Upper lobe of left lung (tissue), 6 donors: Measurements from ENCODE around the gene FNBP1L. TPM values are rescaled to one million over a fixed set of nuclear protein-coding genes. Genes with fewer than 3 reads are reported as not detected.

Experiments
- ATAC-seq, 2 donors: fragments of 200-7000 bp; cut with Tn5 transposase; one replicate each; pipeline ENCODE4 v1.9.1; 2022; ENCODE audit warnings: mild to moderate bottlenecking in 2 of 2, moderate library complexity in 2 of 2; ENCODE audit not compliant: low FRiP score in 2 of 2
- DNase-seq, 2 donors: peaks; one replicate each; pipeline ENCODE4 v3.0.0-alpha.2; 2019 to 2020
- H3K27ac ChIP-seq, 4 donors: fragments of 200-600 bp; sonication (generic); one replicate each; pipeline ENCODE4 v1.5.1; 2016 to 2019
- H3K27me3 ChIP-seq, 4 donors: fragments of 200-600 bp; sonication (generic); one replicate each; pipeline ENCODE4 v1.5.1; 2017 to 2019
- H3K36me3 ChIP-seq, 4 donors: fragments of 200-600 bp; sonication (generic); one replicate each; pipeline ENCODE4 v1.5.1; 2016 to 2019
- H3K4me1 ChIP-seq, 4 donors: fragments of 200-600 bp; sonication (generic); one replicate each; pipeline ENCODE4 v1.5.1; 2018 to 2019
- H3K4me3 ChIP-seq, 4 donors: fragments of 200-600 bp; sonication (generic); one replicate each; pipeline ENCODE4 v1.5.1; 2017 to 2019; ENCODE audit warnings: mild to moderate bottlenecking in 2 of 4, moderate library complexity in 1 of 4
- H3K9me3 ChIP-seq, 4 donors: fragments of 200-600 bp; sonication (generic); one replicate each; pipeline ENCODE4 v1.5.1; 2018 to 2019
- EP300 ChIP-seq, 4 donors: sonication (generic); formaldehyde crosslinking; IDR thresholded peaks; one replicate each; pipeline ENCODE4 v1.5.1; 2017; ENCODE audit warnings: antibody characterized with exemption in 4 of 4, control low read depth in 2 of 4
- POLR2A ChIP-seq, 4 donors: fragments of 450-650 bp; IDR thresholded peaks; one replicate each; pipeline ENCODE4 v1.5.1; 2016 to 2017; ENCODE audit warnings: antibody characterized with exemption in 4 of 4, mild to moderate bottlenecking in 2 of 4
- POLR2AphosphoS5 ChIP-seq, 2 donors: sonication (generic); formaldehyde crosslinking; IDR thresholded peaks; one replicate each; pipeline ENCODE4 v1.5.1; 2017; ENCODE audit warnings: antibody characterized with exemption in 2 of 2
- WGBS, 2 donors: methylation state at CpG; one replicate each; pipeline ENCODE4 v1.1.5; 2017 to 2018; 5-methylcytosine and 5-hydroxymethylcytosine counted together
- total RNA-seq, 6 donors: library from RNA; depleted of rRNA in 4 of 6; stranded (reverse); fragments of >200 nt in 4 of 6; gene quantifications; one replicate each; pipeline versions ENCODE4 v1.1.0 to v1.2.1, GENCODE V29; 2016 to 2021
- TF ChIP-seq, protein P1 (sequence below), 6 experiments: fragments of 450-650 bp in 4 of 6; fragments of 200-600 bp in 2 of 6; sonication (generic) in 2 of 6; IDR thresholded peaks; one replicate each; pipeline ENCODE4 v1.5.1; 2016 to 2019; ENCODE audit warnings: antibody characterized with exemption in 6 of 6
- donor health status: DM: no; HTN: no; CAD: no; lungs with moderate emphysema.
- donor health status: DM: no; HTN: yes; CAD: no; lungs with severe emphysema.

Gene FNBP1L
- total RNA-seq, 6 donors from 2014 or later, result 28.5 to 84.0 (median 34.0) TPM

DNA sequence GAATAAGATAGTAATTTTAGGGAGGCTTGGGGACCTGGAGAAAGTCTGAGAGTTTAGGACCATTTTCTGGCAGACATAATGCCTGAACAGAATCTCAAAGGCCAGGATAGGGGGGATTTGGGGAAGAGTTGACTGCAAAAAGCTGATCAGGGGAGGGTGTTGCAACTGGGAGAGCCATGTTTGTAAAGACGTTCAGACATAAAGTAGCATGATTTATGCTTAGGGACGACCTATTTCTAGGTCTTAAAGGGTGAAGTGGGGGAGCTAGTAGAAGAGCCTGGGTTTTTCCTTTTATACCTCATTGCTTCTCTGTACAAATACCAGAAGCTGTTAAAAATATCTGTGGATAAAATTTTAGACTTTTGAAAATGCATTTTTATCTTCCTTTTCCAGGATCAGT, 51.2 kb downstream of the FNBP1L start:
- H3K9me3 ChIP-seq, result no peaks in the 10 kb centered on the region
- H3K27me3 ChIP-seq, result no peaks in the 10 kb centered on the region
- WGBS, 2 donors, result 61 to 66% methylated on average over 2 of the region's 2 CpGs
- no peak overlapping the region for H3K4me3 ChIP-seq
- H3K27ac ChIP-seq, result no peak overlapping the region
- H3K36me3 ChIP-seq, result peaks cover 0 to 7% (median 0%) of the 10 kb centered on the region in 4 donors
- ATAC-seq (no peak), DNase-seq (no peak)
- TF ChIP-seq POLR2A (IDR thresholded peaks at IDR 0.05), result no peak
- no peak for TF ChIP-seq EP300 (IDR thresholded peaks at IDR 0.05)
- TF ChIP-seq, protein P1, sequence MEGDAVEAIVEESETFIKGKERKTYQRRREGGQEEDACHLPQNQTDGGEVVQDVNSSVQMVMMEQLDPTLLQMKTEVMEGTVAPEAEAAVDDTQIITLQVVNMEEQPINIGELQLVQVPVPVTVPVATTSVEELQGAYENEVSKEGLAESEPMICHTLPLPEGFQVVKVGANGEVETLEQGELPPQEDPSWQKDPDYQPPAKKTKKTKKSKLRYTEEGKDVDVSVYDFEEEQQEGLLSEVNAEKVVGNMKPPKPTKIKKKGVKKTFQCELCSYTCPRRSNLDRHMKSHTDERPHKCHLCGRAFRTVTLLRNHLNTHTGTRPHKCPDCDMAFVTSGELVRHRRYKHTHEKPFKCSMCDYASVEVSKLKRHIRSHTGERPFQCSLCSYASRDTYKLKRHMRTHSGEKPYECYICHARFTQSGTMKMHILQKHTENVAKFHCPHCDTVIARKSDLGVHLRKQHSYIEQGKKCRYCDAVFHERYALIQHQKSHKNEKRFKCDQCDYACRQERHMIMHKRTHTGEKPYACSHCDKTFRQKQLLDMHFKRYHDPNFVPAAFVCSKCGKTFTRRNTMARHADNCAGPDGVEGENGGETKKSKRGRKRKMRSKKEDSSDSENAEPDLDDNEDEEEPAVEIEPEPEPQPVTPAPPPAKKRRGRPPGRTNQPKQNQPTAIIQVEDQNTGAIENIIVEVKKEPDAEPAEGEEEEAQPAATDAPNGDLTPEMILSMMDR (IDR thresholded peaks at IDR 0.05), result no peak
- peaks cover 0 to 3% (median 0%) of the 10 kb centered on the region in 4 donors for H3K4me1 ChIP-seq

DNA sequence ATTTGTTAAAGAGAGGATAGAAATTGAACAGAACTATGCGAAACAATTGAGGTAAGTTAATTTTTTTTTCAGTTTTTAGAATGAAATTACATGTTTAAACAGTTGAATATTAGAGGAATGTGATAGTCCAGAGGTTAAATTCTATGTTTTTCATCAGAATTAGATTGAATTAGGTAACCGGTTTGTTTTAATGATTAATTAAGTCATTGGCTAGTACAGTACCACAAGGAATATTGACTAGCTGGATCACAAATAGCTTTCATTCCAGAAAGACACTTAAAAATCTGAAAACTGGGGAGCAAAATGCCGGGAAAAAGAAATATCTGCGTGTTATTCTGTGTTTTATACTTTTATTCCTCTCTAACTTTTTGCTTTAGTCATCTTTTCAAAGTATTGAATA, 51.6 kb downstream of the FNBP1L start:
- no peak for ATAC-seq
- Histone ChIP-seq H3K27me3 (no peaks in the 10 kb centered on the region), H3K9me3 (no peaks in the 10 kb centered on the region), H3K27ac (no peak overlapping the region), H3K36me3 (peaks cover 0 to 7% (median 0%) of the 10 kb centered on the region in 4 donors), H3K4me3 (no peak overlapping the region), H3K4me1 (peaks cover 0 to 3% (median under 1%) of the 10 kb centered on the region in 4 donors)
- no peak for TF ChIP-seq POLR2AphosphoS5 (IDR thresholded peaks at IDR 0.05)
- no peak for TF ChIP-seq EP300 (IDR thresholded peaks at IDR 0.05)
- TF ChIP-seq, protein P1 (IDR thresholded peaks at IDR 0.05), result no peak
- no peak for TF ChIP-seq POLR2A (IDR thresholded peaks at IDR 0.05)
- DNase-seq, result no peak
- WGBS, 2 donors, result 90 to 92% methylated on average over 4 of the region's 4 CpGs

DNA sequence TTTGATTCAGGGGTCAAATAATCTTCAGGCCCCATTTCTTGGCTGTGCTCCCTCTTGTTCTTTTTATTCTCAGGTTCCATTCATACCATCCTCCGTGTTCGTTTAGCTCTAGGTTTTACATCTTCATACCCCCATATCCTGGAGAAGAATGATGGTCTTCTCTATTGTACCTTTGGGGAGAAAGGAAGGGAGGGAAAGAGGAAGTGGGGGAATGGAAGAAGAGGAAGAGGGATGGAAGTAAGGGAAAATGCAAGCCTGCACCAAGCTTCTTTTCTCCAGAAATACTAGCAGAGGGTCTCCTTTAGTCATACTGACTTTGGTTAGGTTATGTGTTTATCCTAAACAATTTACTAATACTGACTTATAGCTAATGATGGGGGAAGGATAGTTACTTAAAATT, 52.4 kb downstream of the FNBP1L start:
- Histone ChIP-seq H3K27me3 (no peaks in the 10 kb centered on the region), H3K27ac (no peak overlapping the region), H3K9me3 (no peaks in the 10 kb centered on the region), H3K4me1 (peaks cover under 1 to 10% (median 3%) of the 10 kb centered on the region in 4 donors), H3K36me3 (peaks cover 0 to 7% (median 0%) of the 10 kb centered on the region in 4 donors), H3K4me3 (no peak overlapping the region)
- TF ChIP-seq POLR2A (IDR thresholded peaks at IDR 0.05), result no peak
- TF ChIP-seq POLR2AphosphoS5 (IDR thresholded peaks at IDR 0.05), result no peak
- no peak for TF ChIP-seq EP300 (IDR thresholded peaks at IDR 0.05)
- TF ChIP-seq, protein P1 (IDR thresholded peaks at IDR 0.05), result no peak
- ATAC-seq (no peak), DNase-seq (no peak)
- WGBS, 2 donors, result 85 to 89% methylated on average over 2 of the region's 2 CpGs

DNA sequence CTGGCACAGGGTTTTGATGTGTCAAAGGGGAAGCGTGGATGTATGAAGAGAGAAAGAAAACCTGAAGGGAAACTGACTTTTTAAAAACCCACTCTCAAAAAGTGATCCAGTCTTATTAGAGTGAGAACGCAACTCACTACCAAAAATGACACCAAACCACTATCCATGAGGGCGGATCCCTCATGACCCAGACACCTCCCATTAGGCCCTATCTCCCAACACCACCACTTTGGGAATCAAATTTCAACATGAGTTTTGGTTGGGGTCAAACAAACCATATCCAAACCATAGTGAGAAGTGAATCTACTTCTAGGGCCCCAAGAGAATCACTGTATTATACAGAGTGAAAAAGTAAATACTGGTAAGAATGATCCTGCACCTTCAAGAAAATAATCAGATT, 53.5 kb downstream of the FNBP1L start:
- DNase-seq (no peak), ATAC-seq (no peak)
- Histone ChIP-seq H3K4me1 (peaks cover 5 to 15% (median 10%) of the 10 kb centered on the region in 4 donors), H3K27me3 (no peaks in the 10 kb centered on the region), H3K4me3 (no peak overlapping the region), H3K27ac (no peak overlapping the region), H3K36me3 (peaks cover 0 to 7% (median 0%) of the 10 kb centered on the region in 4 donors), H3K9me3 (no peaks in the 10 kb centered on the region)
- 93 to 95% methylated on average over 3 of the region's 3 CpGs for WGBS, 2 donors
- TF ChIP-seq POLR2AphosphoS5 (IDR thresholded peaks at IDR 0.05), result no peak
- no peak for TF ChIP-seq POLR2A (IDR thresholded peaks at IDR 0.05)
- TF ChIP-seq, protein P1 (IDR thresholded peaks at IDR 0.05), result no peak
- no peak for TF ChIP-seq EP300 (IDR thresholded peaks at IDR 0.05)

DNA sequence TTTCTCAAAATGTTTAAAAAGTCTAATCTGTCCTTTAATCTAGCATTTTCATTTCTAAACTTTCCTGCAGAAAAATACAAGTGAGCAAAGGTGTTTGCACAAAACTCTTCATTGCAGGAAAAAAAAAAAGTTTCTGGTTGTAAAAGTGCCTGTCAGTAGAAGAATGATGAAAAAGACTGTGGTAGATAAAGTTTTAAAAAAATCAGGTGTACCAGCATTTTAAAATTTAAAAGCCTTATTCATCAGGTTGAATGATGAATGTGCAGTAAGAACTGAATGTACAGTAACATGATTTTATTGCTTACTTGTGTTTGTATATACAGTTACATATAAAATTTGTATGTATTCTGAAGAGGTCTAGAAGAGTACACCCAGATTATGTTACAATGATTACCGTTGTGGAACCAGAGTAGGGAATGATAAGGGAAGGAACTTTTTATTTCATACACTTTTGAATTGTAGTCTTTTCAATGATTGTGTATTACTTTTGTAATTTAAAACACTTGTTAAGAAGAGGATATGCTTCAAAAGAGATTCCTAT, 54.0 kb downstream of the FNBP1L start:
- Histone ChIP-seq H3K36me3 (peaks cover 0 to 7% (median 0%) of the 10 kb centered on the region in 4 donors), H3K27me3 (no peaks in the 10 kb centered on the region), H3K4me1 (peaks cover 5 to 15% (median 10%) of the 10 kb centered on the region in 4 donors), H3K4me3 (no peak overlapping the region), H3K9me3 (no peaks in the 10 kb centered on the region), H3K27ac (no peak overlapping the region)
- DNase-seq, result no peak
- 58 to 59% methylated on average over 1 of the region's 1 CpG for WGBS, 2 donors
- no peak for ATAC-seq
- no peak for TF ChIP-seq POLR2AphosphoS5 (IDR thresholded peaks at IDR 0.05)
- TF ChIP-seq, protein P1 (IDR thresholded peaks at IDR 0.05), result no peak
- TF ChIP-seq POLR2A (IDR thresholded peaks at IDR 0.05), result no peak
- TF ChIP-seq EP300 (IDR thresholded peaks at IDR 0.05), result no peak
